SK-N-SH (cell line): ENCODE measurements around the gene MYO18B. TPM values are rescaled to one million over a fixed set of nuclear protein-coding genes. Genes with fewer than 3 reads are reported as not detected.

Source experiments
- CTCF ChIA-PET: fragments of 300-600, 350-600 bp; formaldehyde crosslinking; extraction: SDS; loops from one replicate; lab custom pipeline; 2021; lab: Yijun Ruan, JAX
- POLR2A ChIA-PET: fragments of 350-600 bp; sonication (Branson Sonifier 250); formaldehyde crosslinking; extraction: SDS; loops from one replicate; lab custom pipeline; 2020; ENCODE audit warnings: antibody characterized with exemption, inconsistent platforms; lab: Yijun Ruan, JAX
- DNase-seq: peaks from one replicate; pipeline ENCODE4 v3.0.0; 2012
- H2AFZ ChIP-seq: fragments of 200-600 bp; sonication (generic); 2 replicates; pipeline ENCODE4 v1.8.1; 2016; ENCODE audit warnings: antibody characterized with exemption, mild to moderate bottlenecking, low read depth
- H3F3A ChIP-seq: fragments of 200-600 bp; sonication (generic); replicated peaks from 2 replicates; pipeline ENCODE3; 2016; ENCODE audit warnings: antibody characterized with exemption, mild to moderate bottlenecking; ENCODE audit not compliant: insufficient read depth
- H3K27ac ChIP-seq, 2 experiments: fragments of 200-500 bp in 1 of 2; fragments of 200-600 bp in 1 of 2; sonication (Bioruptor generic) in 1 of 2; sonication (generic), shearing (Covaris generic) in 1 of 2; 2 replicates each; pipeline versions ENCODE4 v1.5.1 to v1.6.1; 2014 to 2016; ENCODE audit warnings: low read depth in 2 of 2, inconsistent platforms in 1 of 2, low read length in 1 of 2, mild to moderate bottlenecking in 1 of 2, mixed read lengths in 1 of 2
- H3K27me3 ChIP-seq: fragments of 200-600 bp; sonication (generic), shearing (Covaris generic); 2 replicates; pipeline ENCODE4 v1.6.1; 2016; ENCODE audit warnings: mixed run types; ENCODE audit not compliant: insufficient read depth
- H3K36me3 ChIP-seq, 2 experiments: fragments of 200-500 bp in 1 of 2; fragments of 200-600 bp in 1 of 2; sonication (Bioruptor generic) in 1 of 2; sonication (generic) in 1 of 2; replicated peaks in 1 of 2; 2 replicates each; pipeline versions ENCODE3 to v1.5.1; 2014 to 2016; ENCODE audit warnings: low read length in 1 of 2, mild to moderate bottlenecking in 1 of 2; ENCODE audit not compliant: insufficient read depth in 2 of 2, control insufficient read depth in 1 of 2
- H3K4me1 ChIP-seq, 2 experiments: fragments of 200-500 bp in 1 of 2; fragments of 200-600 bp in 1 of 2; sonication (Bioruptor generic) in 1 of 2; sonication (generic), shearing (Covaris generic) in 1 of 2; 2 replicates each; pipeline versions ENCODE4 v1.5.1 to v1.6.1; 2014 to 2016; ENCODE audit warnings: low read depth in 1 of 2, low read length in 1 of 2, mixed run types in 1 of 2; ENCODE audit not compliant: insufficient read depth in 2 of 2, control insufficient read depth in 1 of 2
- H3K4me2 ChIP-seq: fragments of 200-600 bp; sonication (generic), shearing (Covaris generic); 2 replicates; pipeline ENCODE4 v1.6.1; 2017; ENCODE audit warnings: mixed run types
- H3K4me3 ChIP-seq, 2 experiments: fragments of 200-500 bp in 1 of 2; fragments of 200-600 bp in 1 of 2; sonication (Bioruptor generic) in 1 of 2; sonication (generic), shearing (Covaris generic) in 1 of 2; 2 replicates each; pipeline versions ENCODE4 v1.5.1 to v1.8.1; 2014 to 2016; ENCODE audit warnings: low read depth in 2 of 2, inconsistent platforms in 1 of 2, low read length in 1 of 2, mild to moderate bottlenecking in 1 of 2, mixed read lengths in 1 of 2, moderate library complexity in 1 of 2
- H3K79me2 ChIP-seq: fragments of 200-600 bp; sonication (generic); 2 replicates; pipeline ENCODE4 v1.8.1; 2017; ENCODE audit warnings: mild to moderate bottlenecking; ENCODE audit not compliant: insufficient read depth
- H3K9ac ChIP-seq: fragments of 200-600 bp; sonication (generic); 2 replicates; pipeline ENCODE4 v1.6.1; 2017; ENCODE audit warnings: mixed run types
- H3K9me2 ChIP-seq: fragments of 200-600 bp; sonication (generic); 2 replicates; pipeline ENCODE4 v1.6.1; 2017; ENCODE audit warnings: mixed run types
- H3K9me3 ChIP-seq: fragments of 200-600 bp; sonication (generic); 2 replicates; pipeline ENCODE4 v1.6.1; 2017; ENCODE audit warnings: mixed run types, mild to moderate bottlenecking, moderate library complexity
- H4K20me1 ChIP-seq: fragments of 200-600 bp; sonication (generic); 2 replicates; pipeline ENCODE4 v1.6.1; 2017; ENCODE audit warnings: mild to moderate bottlenecking, mixed run types; ENCODE audit not compliant: insufficient read depth
- ELF1 ChIP-seq: IDR thresholded peaks from 2 replicates; pipeline ENCODE4 v1.4.0; 2012
- FOSL2 ChIP-seq: IDR thresholded peaks from 2 replicates; pipeline ENCODE4 v1.4.0; 2012; ENCODE audit warnings: low read depth, mild to moderate bottlenecking, moderate library complexity, borderline replicate concordance
- FOXJ3 ChIP-seq: sonication (generic); formaldehyde crosslinking; IDR thresholded peaks from 2 replicates; pipeline ENCODE4 v1.5.1; 2020; ENCODE audit warnings: mild to moderate bottlenecking, missing genetic modification reagents
- GATA2 ChIP-seq: sonication (generic); formaldehyde crosslinking; IDR thresholded peaks from 2 replicates; pipeline ENCODE4 v1.5.0; 2020; ENCODE audit warnings: mild to moderate bottlenecking, missing genetic modification reagents
- JUND ChIP-seq: IDR thresholded peaks from 2 replicates; pipeline ENCODE4 v1.4.0; 2012
- MXI1 ChIP-seq: IDR thresholded peaks from 2 replicates; pipeline ENCODE4 v1.6.1; 2012; ENCODE audit warnings: mild to moderate bottlenecking, low read depth, low read length, improper control_type of control experiment
- NFIC ChIP-seq: IDR thresholded peaks from 2 replicates; pipeline ENCODE4 v1.4.0; 2012; ENCODE audit warnings: borderline replicate concordance
- POLR2AphosphoS5 ChIP-seq: IDR thresholded peaks from 2 replicates; pipeline ENCODE4 v1.6.1; 2012; ENCODE audit warnings: low read depth, low read length
- RCOR1 ChIP-seq: fragments of 150-350 bp; IDR thresholded peaks from 2 replicates; pipeline ENCODE4 v1.6.1; 2017; ENCODE audit warnings: antibody characterized with exemption, low read length
- RFX5 ChIP-seq: IDR thresholded peaks from 2 replicates; pipeline ENCODE4 v1.6.1; 2012; ENCODE audit warnings: mild to moderate bottlenecking, improper control_type of control experiment, low read length
- TAF1 ChIP-seq: IDR thresholded peaks from 2 replicates; pipeline ENCODE4 v1.6.1; 2012; ENCODE audit warnings: low read depth, mild to moderate bottlenecking, low read length, moderate library complexity, borderline replicate concordance
- YY1 ChIP-seq: IDR thresholded peaks from 2 replicates; pipeline ENCODE4 v1.4.0; 2012; ENCODE audit warnings: low read depth, mild to moderate bottlenecking
- WGBS: methylation state at CpG from one replicate; pipeline ENCODE4 v1.1.6; 2017; ENCODE audit warnings: low lambda C conversion rate; 5-methylcytosine and 5-hydroxymethylcytosine counted together
- polyA plus RNA-seq, 3 experiments: library from polyadenylated mRNA; depleted of rRNA; stranded (reverse); fragments of >200 nt; gene quantifications; 2 replicates each; pipeline ENCODE4 v1.2.3, GENCODE V29; 2012
- TF ChIP-seq, protein P1 (sequence below): IDR thresholded peaks from 2 replicates; pipeline ENCODE4; 2012
- TF ChIP-seq, protein P2 (sequence below): IDR thresholded peaks from 2 replicates; pipeline ENCODE4 v1.4.0; 2012; ENCODE audit warnings: low read depth, borderline replicate concordance
- TF ChIP-seq, protein P3 (sequence below): fragments of 150-350 bp; IDR thresholded peaks from 2 replicates; pipeline ENCODE4 v1.6.1; 2016; ENCODE audit warnings: mild to moderate bottlenecking, low read depth, low read length
- TF ChIP-seq, protein P4 (sequence below): fragments of 200-600 bp; sonication (generic); IDR thresholded peaks from 2 replicates; pipeline ENCODE4 v1.6.1; 2017; ENCODE audit warnings: antibody characterized with exemption, mild to moderate bottlenecking, moderate library complexity
- TF ChIP-seq, protein P5 (sequence below): IDR thresholded peaks from 2 replicates; pipeline ENCODE4 v1.4.0; 2012; ENCODE audit warnings: low read depth, borderline replicate concordance
- TF ChIP-seq, protein P6 (sequence below): fragments of 150-350 bp; IDR thresholded peaks from 2 replicates; pipeline ENCODE4 v1.6.1; 2017; ENCODE audit warnings: antibody characterized with exemption, low read length, low read depth, borderline replicate concordance

Gene MYO18B
- polyA plus RNA-seq, 1 of the 3 experiments (the other 2 are of a cell fraction): 0.05 TPM

DNA sequence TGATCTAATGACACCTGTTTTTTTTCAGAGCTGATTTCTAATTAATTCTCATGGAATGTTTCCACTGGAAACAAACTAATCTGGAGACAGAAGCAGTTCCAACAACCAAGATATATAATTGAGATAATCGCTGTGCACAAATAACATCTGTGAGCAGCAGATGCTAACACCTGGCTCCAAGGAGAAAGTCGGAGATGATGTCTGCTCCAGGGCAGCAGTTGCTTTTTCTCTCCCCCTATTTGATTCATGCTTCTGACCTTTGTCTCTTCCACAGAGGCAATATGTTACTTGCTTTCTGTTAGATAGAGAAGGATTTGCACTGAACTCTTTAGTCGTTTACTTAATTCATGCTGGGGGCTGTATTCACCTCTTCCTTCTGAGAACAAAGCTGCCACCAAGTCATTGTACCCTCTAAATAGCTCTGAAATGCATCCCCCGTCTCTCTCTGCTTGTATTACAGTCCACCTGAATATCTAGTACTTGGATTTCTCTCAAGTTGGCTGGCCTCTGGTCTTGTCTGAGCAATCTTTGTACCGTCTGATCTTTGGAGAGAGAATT, 187.4 kb downstream of the MYO18B start:
- peaks cover 0 to 11% of the 10 kb centered on the region in 2 experiments; a peak in 2 of 4 replicates for H3K4me1 ChIP-seq
- H2AFZ ChIP-seq: no peak overlapping the region
- H3K9me3 ChIP-seq: no peaks in the 10 kb centered on the region
- TF ChIP-seq, protein P1, sequence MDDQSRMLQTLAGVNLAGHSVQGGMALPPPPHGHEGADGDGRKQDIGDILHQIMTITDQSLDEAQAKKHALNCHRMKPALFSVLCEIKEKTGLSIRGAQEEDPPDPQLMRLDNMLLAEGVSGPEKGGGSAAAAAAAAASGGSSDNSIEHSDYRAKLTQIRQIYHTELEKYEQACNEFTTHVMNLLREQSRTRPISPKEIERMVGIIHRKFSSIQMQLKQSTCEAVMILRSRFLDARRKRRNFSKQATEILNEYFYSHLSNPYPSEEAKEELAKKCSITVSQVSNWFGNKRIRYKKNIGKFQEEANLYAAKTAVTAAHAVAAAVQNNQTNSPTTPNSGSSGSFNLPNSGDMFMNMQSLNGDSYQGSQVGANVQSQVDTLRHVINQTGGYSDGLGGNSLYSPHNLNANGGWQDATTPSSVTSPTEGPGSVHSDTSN: no peak
- TF ChIP-seq RCOR1: 0 out of 2 replicates have a peak, but pooled peaks have one; percentile 12
- H3K27ac ChIP-seq: no peak overlapping the region
- POLR2A ChIA-PET: no interaction called here
- no peak overlapping the region for H3K4me2 ChIP-seq
- H3K9ac ChIP-seq: no peak overlapping the region
- 18% methylated on average over 5 of the region's 5 CpGs for WGBS
- H3K79me2 ChIP-seq: no peaks in the 10 kb centered on the region
- H3K27me3 ChIP-seq: no peaks in the 10 kb centered on the region
- no peaks in the 10 kb centered on the region for H3F3A ChIP-seq
- H3K4me3 ChIP-seq: no peak overlapping the region
- DNase-seq: no peak
- H3K9me2 ChIP-seq: no peaks in the 10 kb centered on the region
- CTCF ChIA-PET: no interaction called here
- H4K20me1 ChIP-seq: no peaks in the 10 kb centered on the region
- no peaks in the 10 kb centered on the region for H3K36me3 ChIP-seq

DNA sequence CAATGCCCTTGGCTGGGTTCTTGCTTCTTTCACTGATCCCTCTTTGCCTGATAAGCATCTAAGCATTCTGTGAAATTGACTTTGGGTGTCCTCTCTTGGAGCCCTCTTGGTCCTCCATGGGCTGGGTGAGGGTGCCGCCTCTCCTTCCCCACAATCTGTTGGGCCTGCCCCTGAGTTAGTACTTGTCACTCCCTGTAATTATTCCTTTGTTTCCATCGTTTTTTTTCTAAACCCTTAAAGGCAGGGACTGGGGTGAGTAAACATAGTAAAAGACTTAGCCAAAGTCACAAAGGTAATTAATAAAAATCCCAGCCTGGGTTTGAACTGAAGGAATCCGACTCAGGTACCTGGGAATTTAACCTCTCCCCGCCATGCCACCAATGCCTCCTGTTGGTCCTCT, 188.1 kb downstream of the MYO18B start:
- Histone ChIP-seq H2AFZ (no peak overlapping the region), H3K9me2 (no peaks in the 10 kb centered on the region), H3K79me2 (no peaks in the 10 kb centered on the region), H3K27ac (no peak overlapping the region), H3F3A (no peaks in the 10 kb centered on the region), H3K4me2 (no peak overlapping the region), H3K9me3 (no peaks in the 10 kb centered on the region), H3K36me3 (no peaks in the 10 kb centered on the region), H3K4me3 (no peak overlapping the region), H4K20me1 (no peaks in the 10 kb centered on the region), H3K27me3 (no peaks in the 10 kb centered on the region), H3K9ac (no peak overlapping the region), H3K4me1 (peaks cover 0 to 14% of the 10 kb centered on the region in 2 experiments; a peak in 2 of 4 replicates)
- ChIA-PET CTCF (no interaction called here), POLR2A (no interaction called here)
- no peak for DNase-seq
- WGBS: 22% methylated on average over 4 of the region's 4 CpGs
- TF ChIP-seq FOSL2 (no peak), JUND (no peak), TAF1 (no peak), NFIC (no peak), ELF1 (no peak), RCOR1 (no peak), FOXJ3 (CRISPR knock-in tag) (no peak), YY1 (no peak), MXI1 (no peak), POLR2AphosphoS5 (no peak), RFX5 (no peak), GATA2 (CRISPR knock-in tag) (no peak)
- TF ChIP-seq, protein P2, sequence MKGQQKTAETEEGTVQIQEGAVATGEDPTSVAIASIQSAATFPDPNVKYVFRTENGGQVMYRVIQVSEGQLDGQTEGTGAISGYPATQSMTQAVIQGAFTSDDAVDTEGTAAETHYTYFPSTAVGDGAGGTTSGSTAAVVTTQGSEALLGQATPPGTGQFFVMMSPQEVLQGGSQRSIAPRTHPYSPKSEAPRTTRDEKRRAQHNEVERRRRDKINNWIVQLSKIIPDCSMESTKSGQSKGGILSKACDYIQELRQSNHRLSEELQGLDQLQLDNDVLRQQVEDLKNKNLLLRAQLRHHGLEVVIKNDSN: no peak
- TF ChIP-seq, protein P3, sequence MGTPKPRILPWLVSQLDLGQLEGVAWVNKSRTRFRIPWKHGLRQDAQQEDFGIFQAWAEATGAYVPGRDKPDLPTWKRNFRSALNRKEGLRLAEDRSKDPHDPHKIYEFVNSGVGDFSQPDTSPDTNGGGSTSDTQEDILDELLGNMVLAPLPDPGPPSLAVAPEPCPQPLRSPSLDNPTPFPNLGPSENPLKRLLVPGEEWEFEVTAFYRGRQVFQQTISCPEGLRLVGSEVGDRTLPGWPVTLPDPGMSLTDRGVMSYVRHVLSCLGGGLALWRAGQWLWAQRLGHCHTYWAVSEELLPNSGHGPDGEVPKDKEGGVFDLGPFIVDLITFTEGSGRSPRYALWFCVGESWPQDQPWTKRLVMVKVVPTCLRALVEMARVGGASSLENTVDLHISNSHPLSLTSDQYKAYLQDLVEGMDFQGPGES: no peak
- TF ChIP-seq, protein P4, sequence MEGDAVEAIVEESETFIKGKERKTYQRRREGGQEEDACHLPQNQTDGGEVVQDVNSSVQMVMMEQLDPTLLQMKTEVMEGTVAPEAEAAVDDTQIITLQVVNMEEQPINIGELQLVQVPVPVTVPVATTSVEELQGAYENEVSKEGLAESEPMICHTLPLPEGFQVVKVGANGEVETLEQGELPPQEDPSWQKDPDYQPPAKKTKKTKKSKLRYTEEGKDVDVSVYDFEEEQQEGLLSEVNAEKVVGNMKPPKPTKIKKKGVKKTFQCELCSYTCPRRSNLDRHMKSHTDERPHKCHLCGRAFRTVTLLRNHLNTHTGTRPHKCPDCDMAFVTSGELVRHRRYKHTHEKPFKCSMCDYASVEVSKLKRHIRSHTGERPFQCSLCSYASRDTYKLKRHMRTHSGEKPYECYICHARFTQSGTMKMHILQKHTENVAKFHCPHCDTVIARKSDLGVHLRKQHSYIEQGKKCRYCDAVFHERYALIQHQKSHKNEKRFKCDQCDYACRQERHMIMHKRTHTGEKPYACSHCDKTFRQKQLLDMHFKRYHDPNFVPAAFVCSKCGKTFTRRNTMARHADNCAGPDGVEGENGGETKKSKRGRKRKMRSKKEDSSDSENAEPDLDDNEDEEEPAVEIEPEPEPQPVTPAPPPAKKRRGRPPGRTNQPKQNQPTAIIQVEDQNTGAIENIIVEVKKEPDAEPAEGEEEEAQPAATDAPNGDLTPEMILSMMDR: no peak
- TF ChIP-seq, protein P1: no peak
- TF ChIP-seq, protein P5, sequence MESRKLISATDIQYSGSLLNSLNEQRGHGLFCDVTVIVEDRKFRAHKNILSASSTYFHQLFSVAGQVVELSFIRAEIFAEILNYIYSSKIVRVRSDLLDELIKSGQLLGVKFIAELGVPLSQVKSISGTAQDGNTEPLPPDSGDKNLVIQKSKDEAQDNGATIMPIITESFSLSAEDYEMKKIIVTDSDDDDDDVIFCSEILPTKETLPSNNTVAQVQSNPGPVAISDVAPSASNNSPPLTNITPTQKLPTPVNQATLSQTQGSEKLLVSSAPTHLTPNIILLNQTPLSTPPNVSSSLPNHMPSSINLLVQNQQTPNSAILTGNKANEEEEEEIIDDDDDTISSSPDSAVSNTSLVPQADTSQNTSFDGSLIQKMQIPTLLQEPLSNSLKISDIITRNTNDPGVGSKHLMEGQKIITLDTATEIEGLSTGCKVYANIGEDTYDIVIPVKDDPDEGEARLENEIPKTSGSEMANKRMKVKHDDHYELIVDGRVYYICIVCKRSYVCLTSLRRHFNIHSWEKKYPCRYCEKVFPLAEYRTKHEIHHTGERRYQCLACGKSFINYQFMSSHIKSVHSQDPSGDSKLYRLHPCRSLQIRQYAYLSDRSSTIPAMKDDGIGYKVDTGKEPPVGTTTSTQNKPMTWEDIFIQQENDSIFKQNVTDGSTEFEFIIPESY: no peak
- TF ChIP-seq, protein P6, sequence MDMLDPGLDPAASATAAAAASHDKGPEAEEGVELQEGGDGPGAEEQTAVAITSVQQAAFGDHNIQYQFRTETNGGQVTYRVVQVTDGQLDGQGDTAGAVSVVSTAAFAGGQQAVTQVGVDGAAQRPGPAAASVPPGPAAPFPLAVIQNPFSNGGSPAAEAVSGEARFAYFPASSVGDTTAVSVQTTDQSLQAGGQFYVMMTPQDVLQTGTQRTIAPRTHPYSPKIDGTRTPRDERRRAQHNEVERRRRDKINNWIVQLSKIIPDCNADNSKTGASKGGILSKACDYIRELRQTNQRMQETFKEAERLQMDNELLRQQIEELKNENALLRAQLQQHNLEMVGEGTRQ: no peak
